Measurements from ENCODE around the gene ERN1.

DNA sequence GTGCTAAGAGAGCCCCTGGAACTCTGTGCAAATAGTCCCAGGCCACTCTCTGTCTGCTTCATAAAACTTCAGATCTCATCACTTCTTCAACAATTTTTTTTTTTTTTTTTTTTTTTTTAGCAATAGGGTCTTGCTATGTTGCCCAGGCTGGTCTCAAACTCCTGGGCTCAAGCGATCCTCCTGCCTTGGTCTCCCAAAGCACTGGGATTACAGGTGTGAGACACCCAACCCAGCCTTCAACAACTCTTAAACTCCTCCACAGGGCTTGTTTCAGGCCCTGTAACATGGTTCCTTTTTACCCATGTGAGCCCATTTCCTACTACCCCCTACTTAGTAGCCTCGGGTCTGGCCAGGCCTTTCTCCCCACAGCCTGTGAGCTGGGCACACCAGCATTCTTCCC is 70.2 kb downstream of the ERN1 start:
- no peak for TF ChIP-seq TAF1 (IDR thresholded peaks at IDR 0.05; ENCODE audit: borderline replicate concordance, low read depth, low read length)
- TF ChIP-seq POLR2AphosphoS5 (IDR thresholded peaks at IDR 0.05; ENCODE audit: low read depth, low read length), result no peak
- no peak for TF ChIP-seq POLR2A (IDR thresholded peaks at IDR 0.05; ENCODE audit: low read depth, low read length)

Measured in GM12892 (cell line).